K562 (cell line): ENCODE measurements around the gene RAB13. TPM values are rescaled to one million over a fixed set of nuclear protein-coding genes. Genes with fewer than 3 reads are reported as not detected.

Experiments
- BMI1 ChIP-seq: fragments of 150-350 bp; IDR thresholded peaks from 2 replicates; pipeline ENCODE4 v1.6.1; 2014; ENCODE audit warnings: low read length
- BRCA1 ChIP-seq, 2 experiments: fragments of 450-650 bp in 1 of 2; sonication (generic) in 1 of 2; formaldehyde crosslinking in 1 of 2; IDR thresholded peaks; 2 replicates each; pipeline versions ENCODE4 v1.5.0 to v1.6.1; 2017 to 2020; ENCODE audit warnings: mild to moderate bottlenecking in 1 of 2, missing genetic modification reagents in 1 of 2
- BRD9 ChIP-seq: fragments of 450-650 bp; IDR thresholded peaks from 2 replicates; pipeline ENCODE4 v1.6.1; 2018; ENCODE audit warnings: low read depth; ENCODE audit not compliant: partially characterized antibody
- CBX8 ChIP-seq: fragments of 200-600 bp; sonication (generic); IDR thresholded peaks from 2 replicates; pipeline ENCODE4 v1.6.1; 2012; ENCODE audit warnings: borderline replicate concordance, mixed run types, low read depth, mild to moderate bottlenecking, moderate library complexity, mixed read lengths, low read length, control low read depth, inconsistent platforms; ENCODE audit not compliant: poor library complexity, severe bottlenecking; ENCODE audit errors: extremely low read depth
- CHAMP1 ChIP-seq: fragments of 450-650 bp; IDR thresholded peaks from 2 replicates; pipeline ENCODE4 v1.6.1; 2016; ENCODE audit warnings: mild to moderate bottlenecking
- E2F3 ChIP-seq: fragments of 250-450 bp; sonication (Bioruptor Pico); IDR thresholded peaks from 2 replicates; pipeline ENCODE4 v1.4.0; 2020; ENCODE audit warnings: mild to moderate bottlenecking
- ELF1 ChIP-seq: fragments of 200-800 bp; sonication (Bioruptor generic); IDR thresholded peaks from 2 replicates; pipeline ENCODE4 v1.6.1; 2016; ENCODE audit warnings: missing genetic modification characterization, missing compliant biosample characterization
- EP400 ChIP-seq: fragments of 450-650 bp; IDR thresholded peaks from 2 replicates; pipeline ENCODE4 v1.6.1; 2017; ENCODE audit warnings: antibody characterized with exemption, mild to moderate bottlenecking, moderate library complexity
- HMG20A ChIP-seq: fragments of 450-650 bp; formaldehyde crosslinking; conservative IDR thresholded peaks from 2 replicates; pipeline ENCODE4 v1.4.0; 2020; ENCODE audit warnings: mild to moderate bottlenecking, mixed read lengths
- JUNB ChIP-seq: fragments of 450-650 bp; formaldehyde crosslinking; conservative IDR thresholded peaks from 2 replicates; pipeline ENCODE4 v1.4.0; 2020; ENCODE audit warnings: mild to moderate bottlenecking
- LCOR ChIP-seq: sonication (generic); formaldehyde crosslinking; IDR thresholded peaks from 2 replicates; pipeline ENCODE4 v1.8.0; 2022; ENCODE audit warnings: mild to moderate bottlenecking, missing genetic modification reagents
- NBN ChIP-seq: fragments of 450-650 bp; IDR thresholded peaks from 2 replicates; pipeline ENCODE4 v1.6.1; 2016; ENCODE audit warnings: low read depth, mild to moderate bottlenecking
- NFATC3 ChIP-seq: fragments of 450-650 bp; IDR thresholded peaks from 2 replicates; pipeline ENCODE4 v1.6.1; 2017; ENCODE audit warnings: mild to moderate bottlenecking
- NR3C1 ChIP-seq: sonication (generic); formaldehyde crosslinking; IDR thresholded peaks from 2 replicates; pipeline ENCODE4 v1.8.1; 2022; ENCODE audit warnings: missing genetic modification reagents
- OTX1 ChIP-seq: fragments of 450-650 bp; formaldehyde crosslinking; IDR thresholded peaks from 2 replicates; pipeline ENCODE4 v1.4.0; 2022; ENCODE audit warnings: mild to moderate bottlenecking
- SMAD4 ChIP-seq: fragments of 250-450 bp; sonication (Bioruptor Pico); conservative IDR thresholded peaks from 2 replicates; pipeline ENCODE4 v1.8.0; 2021; ENCODE audit warnings: inconsistent platforms, mild to moderate bottlenecking, moderate library complexity
- TCF3 ChIP-seq: sonication (generic); formaldehyde crosslinking; IDR thresholded peaks from 2 replicates; pipeline ENCODE4 v1.4.0; 2020; ENCODE audit warnings: mild to moderate bottlenecking, missing genetic modification reagents
- TEAD1 ChIP-seq, 2 experiments: fragments of 450-650 bp in 1 of 2; sonication (generic) in 1 of 2; formaldehyde crosslinking; IDR thresholded peaks; 2 replicates each; pipeline versions ENCODE4 v1.4.0 to v1.8.0; 2020 to 2022; ENCODE audit warnings: mild to moderate bottlenecking in 2 of 2, missing genetic modification reagents in 1 of 2
- ZBTB5 ChIP-seq: fragments of 450-650 bp; IDR thresholded peaks from 2 replicates; pipeline ENCODE4 v1.6.1; 2017; ENCODE audit warnings: antibody characterized with exemption
- ZNF134 ChIP-seq: fragments of 250-450 bp; sonication (Bioruptor Pico); conservative IDR thresholded peaks from 2 replicates; pipeline ENCODE4 v1.4.0; 2020
- ZNF253 ChIP-seq: fragments of 250-450 bp; sonication (Bioruptor Pico); conservative IDR thresholded peaks from 2 replicates; pipeline ENCODE4 v1.6.1; 2021; ENCODE audit warnings: mild to moderate bottlenecking
- ZNF76 ChIP-seq: fragments of 250-450 bp; sonication (Bioruptor Pico); IDR thresholded peaks from 2 replicates; pipeline ENCODE4 v1.4.0; 2020; ENCODE audit warnings: mild to moderate bottlenecking, moderate library complexity, borderline replicate concordance
- ZSCAN29 ChIP-seq: fragments of 450-650 bp; IDR thresholded peaks from 2 replicates; pipeline ENCODE4 v1.6.1; 2017
- polyA plus RNA-seq, 8 experiments: library from polyadenylated mRNA; depleted of rRNA in 4 of 8; stranded (reverse) in 5 of 8; unstranded in 3 of 8; fragments of >200 nt; fragmentation: Nextera tagmentation in 2 of 8; fragmentation: Illumina TruSeq in 1 of 8; extraction: Ambion mirVana in 2 of 8; extraction: Trizol in 1 of 8; gene quantifications; 2 replicates each; pipeline versions ENCODE4 v1.2.1 to v1.2.3, GENCODE V29; 2011 to 2014; ENCODE audit warnings: inconsistent platforms in 1 of 8, missing spikeins in 1 of 8
- total RNA-seq, 7 experiments: library from RNA; depleted of rRNA in 6 of 7; stranded (reverse); fragments of >200 nt in 6 of 7; fragmentation: Illumina TruSeq in 2 of 7; extraction: Trizol in 2 of 7; gene quantifications; 2 replicates each; pipeline versions ENCODE4 v1.2.1 to v1.2.3, GENCODE V29; 2011 to 2021; ENCODE audit warnings: low replicate concordance in 1 of 7

The RAB13 gene
- total and polyA plus RNA-seq, 9 of the 15 experiments (the other 6 are each of a cell fraction or from before 2014, with no cell fraction given): 22.3 to 100 (median 39.8) TPM

- no peak for TF ChIP-seq ZBTB5
- TF ChIP-seq BRD9: peak; percentile 26
- no peak for TF ChIP-seq NBN
- no peak for TF ChIP-seq CBX8
- peak; percentile 85 for TF ChIP-seq EP400
- no peak for TF ChIP-seq BRCA1 (IDR thresholded peaks at IDR 0.05)
- TF ChIP-seq BRCA1 (CRISPR knock-in tag; IDR thresholded peaks at IDR 0.05): no peak
- peak; percentile 11; the same call in 1 of the 2 replicates for TF ChIP-seq TCF3 (CRISPR knock-in tag)
- no peak for TF ChIP-seq NFATC3
- 0 out of 2 replicates have a peak, but pooled peaks have one; percentile 36 for TF ChIP-seq LCOR
- TF ChIP-seq NR3C1 (CRISPR knock-in tag): 0 out of 2 replicates have a peak, but pooled peaks have one; percentile 49
- TF ChIP-seq JUNB (CRISPR knock-in tag): no peak
- TF ChIP-seq ELF1 (tag): peak; percentile 87
- 0 out of 2 replicates have a peak, but pooled peaks have one; percentile 23 for TF ChIP-seq E2F3 (CRISPR knock-in tag)
- TF ChIP-seq SMAD4 (CRISPR knock-in tag): peak; percentile 58; the same call in 1 of the 2 replicates
- no peak; the same call in 1 of the 2 replicates for TF ChIP-seq OTX1 (CRISPR knock-in tag)
- TF ChIP-seq ZNF253: no peak
- TF ChIP-seq CHAMP1: 0 out of 2 replicates have a peak, but pooled peaks have one; percentile 27
- TF ChIP-seq BMI1: no peak
- no peak for TF ChIP-seq ZNF134 (CRISPR knock-in tag)
- TF ChIP-seq TEAD1 (CRISPR knock-in tag; IDR thresholded peaks at IDR 0.05): peak in 1 of 2 experiments; percentile 29; a peak in 1 of 4 replicates
- TF ChIP-seq ZSCAN29: 0 out of 2 replicates have a peak, but pooled peaks have one; percentile 39
- 0 out of 2 replicates have a peak, but pooled peaks have one; percentile 23 for TF ChIP-seq ZNF76
- no peak for TF ChIP-seq HMG20A (CRISPR knock-in tag)
These were observed 8.6 kb downstream of the RAB13 start, which contains the start of gene JTB (continued) for GRCh38 chr1:153977250-153978240.
